Stimulated activated CD4-positive, alpha-beta T cell treated with anti-CD3 and anti-CD28 coated beads, TNF-alpha, amount 100 ng/mL, for 24 hours (primary cell): ENCODE data around the gene S100A7A.
A peak's percentile ranks its signal among the peaks of the same experiment; 100 is the strongest.
"Not testable (repeated sequence)": the region's sequence is repeated elsewhere in the genome, so short reads cannot be mapped to it uniquely, and the experiment has no call there.

Experiments
- DNase-seq, 3 experiments: peaks; one replicate each; pipeline ENCODE4 v3.0.0-alpha.2; 2020; ENCODE audit warnings: low read depth in 3 of 3

Gene S100A7A

GRCh38 chr1:153395136-153395685 is 21.1 kb upstream of the S100A7A start:
- no peak for DNase-seq

GRCh38 chr1:153395776-153396175 is 20.5 kb upstream of the S100A7A start:
- no peak for DNase-seq

GRCh38 chr1:153396461-153396860 is 19.9 kb upstream of the S100A7A start:
- no peak for DNase-seq

GRCh38 chr1:153397051-153397923 is 19.0 kb upstream of the S100A7A start:
- no peak for DNase-seq

- no peak for DNase-seq
Measured at GRCh38 chr1:153397924-153398651, 18.2 kb upstream of the S100A7A start.

- no peak for DNase-seq
Measured at GRCh38 chr1:153399401-153400055, 16.8 kb upstream of the S100A7A start.

- no peak for DNase-seq
Measured at GRCh38 chr1:153400244-153400643, 16.1 kb upstream of the S100A7A start.

GRCh38 chr1:153401461-153401860 is 14.9 kb upstream of the S100A7A start:
- no peak for DNase-seq

GRCh38 chr1:153402226-153402625 is 14.1 kb upstream of the S100A7A start:
- DNase-seq, result no peak

- no peak for DNase-seq
Measured at GRCh38 chr1:153403421-153404085, 12.8 kb upstream of the S100A7A start.

- no peak for DNase-seq
Measured at GRCh38 chr1:153404086-153404635, 12.2 kb upstream of the S100A7A start.

GRCh38 chr1:153404768-153405167 is 11.6 kb upstream of the S100A7A start:
- peak; percentile 22 to 64 (median 33) for DNase-seq

- not testable (repeated sequence) for DNase-seq
Measured at GRCh38 chr1:153405825-153406599, 10.3 kb upstream of the S100A7A start.

- not testable (repeated sequence) for DNase-seq
Measured at GRCh38 chr1:153407274-153407673, 9.0 kb upstream of the S100A7A start.

- not testable (repeated sequence) for DNase-seq
Measured at GRCh38 chr1:153413961-153414360, 2.4 kb upstream of the S100A7A start.

GRCh38 chr1:153417136-153417888 is 992 bp downstream of the S100A7A start:
- DNase-seq, result no peak

GRCh38 chr1:153418758-153419435 is 2.6 kb downstream of the S100A7A start:
- not testable (repeated sequence) for DNase-seq

- not testable (repeated sequence) for DNase-seq
Measured at GRCh38 chr1:153419436-153419793, 3.1 kb downstream of the S100A7A start.

GRCh38 chr1:153420306-153420705 is 4.0 kb downstream of the S100A7A start:
- no peak for DNase-seq
